Activated T-cell treated with anti-CD3 and anti-CD28 coated beads, Interleukin-2, amount 50 U/mL, for 48 hours (primary cell): ENCODE measurements around the gene APC2.
"Not testable (repeated sequence)": the region's sequence is repeated elsewhere in the genome, so short reads cannot be mapped to it uniquely, and the experiment has no call there.

ENCODE experiments used
- DNase-seq, 2 experiments: peaks; one replicate each; pipeline ENCODE4 v3.0.0-alpha.2; 2020

Gene APC2

DNA sequence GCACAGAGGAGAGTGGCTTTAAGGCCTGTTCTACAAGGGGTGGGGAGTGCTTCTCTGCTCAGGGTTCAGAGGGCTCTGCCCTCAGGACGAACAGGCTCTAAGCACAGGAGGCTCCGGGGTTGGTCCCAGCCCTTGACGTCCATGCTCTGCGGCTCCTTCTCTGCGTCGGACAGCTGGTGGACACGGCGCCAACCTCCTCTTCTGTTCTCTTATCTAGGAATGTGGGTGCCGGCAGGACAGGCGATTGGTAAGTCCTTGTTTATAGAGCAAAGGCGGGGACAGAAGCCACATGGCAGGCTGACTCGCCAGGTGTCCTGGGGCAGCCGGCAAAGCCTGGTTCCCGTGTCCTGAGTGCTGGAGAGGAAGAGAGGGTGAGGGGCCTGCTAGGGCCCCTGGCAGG, 20.2 kb upstream of the APC2 start:
- no peak for DNase-seq

DNA sequence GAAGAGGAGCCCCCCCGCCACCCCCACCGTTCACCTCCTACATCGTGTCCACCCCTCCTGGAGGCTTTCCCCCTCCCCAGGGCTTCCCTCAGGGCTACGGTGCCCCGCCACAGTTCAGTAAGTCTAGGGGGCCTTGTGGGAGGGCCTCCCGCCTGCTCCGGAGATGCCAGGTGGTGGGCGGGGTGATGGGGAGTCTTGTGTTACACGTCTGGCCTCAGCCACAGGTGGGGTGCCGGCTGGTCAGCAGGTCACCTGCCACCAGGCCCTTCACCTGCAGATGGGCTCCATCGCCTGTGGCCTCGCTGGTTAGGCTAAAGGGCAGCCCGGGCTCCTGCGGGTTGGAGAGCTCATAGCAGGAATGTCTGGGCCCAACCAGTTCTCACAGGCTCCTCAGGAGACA, 19.7 kb upstream of the APC2 start:
- no peak for DNase-seq

GRCh38 chr19:1431759-1432506, 18.0 kb upstream of the APC2 start:
- no peak for DNase-seq

- DNase-seq, result no peak
Observed at GRCh38 chr19:1432507-1432887, 17.4 kb upstream of the APC2 start.

- DNase-seq, result no peak
Observed at GRCh38 chr19:1433119-1434039, 16.5 kb upstream of the APC2 start.

GRCh38 chr19:1434040-1434366, 15.9 kb upstream of the APC2 start:
- no peak for DNase-seq

GRCh38 chr19:1434577-1435060, 15.3 kb upstream of the APC2 start:
- DNase-seq, result no peak

DNA sequence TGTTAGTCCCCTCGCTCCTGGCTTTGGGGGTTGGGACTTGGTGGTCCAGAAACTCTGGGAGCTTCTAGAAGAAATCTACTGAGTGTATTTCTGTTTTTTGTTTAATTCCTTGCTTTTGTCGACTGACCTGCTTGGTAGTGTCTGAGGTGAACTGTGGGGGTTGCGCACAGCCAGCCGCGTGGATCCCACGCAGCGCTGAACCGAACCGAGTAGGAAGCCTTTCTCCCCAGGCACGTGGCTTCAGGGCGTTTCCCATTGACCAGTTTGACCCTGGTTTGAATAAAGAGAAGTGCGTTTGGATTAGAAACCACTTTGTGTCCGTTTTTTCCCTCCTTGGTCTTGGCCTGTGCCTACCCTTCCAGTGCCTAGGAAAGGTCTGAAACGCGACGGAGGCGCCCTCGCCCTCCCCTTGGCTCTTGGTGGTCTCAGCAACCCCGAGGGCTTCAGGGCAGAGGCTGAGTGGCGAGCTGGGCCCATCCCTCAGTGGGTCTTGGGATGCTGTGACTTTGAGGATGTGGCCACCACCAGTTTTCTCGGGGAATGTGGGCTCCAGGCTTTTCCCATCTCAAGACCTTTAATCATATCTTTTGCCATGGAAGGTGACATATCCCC, 14.4 kb upstream of the APC2 start:
- no peak for DNase-seq

- no peak for DNase-seq
Observed at GRCh38 chr19:1437609-1438008, 12.3 kb upstream of the APC2 start.

DNA sequence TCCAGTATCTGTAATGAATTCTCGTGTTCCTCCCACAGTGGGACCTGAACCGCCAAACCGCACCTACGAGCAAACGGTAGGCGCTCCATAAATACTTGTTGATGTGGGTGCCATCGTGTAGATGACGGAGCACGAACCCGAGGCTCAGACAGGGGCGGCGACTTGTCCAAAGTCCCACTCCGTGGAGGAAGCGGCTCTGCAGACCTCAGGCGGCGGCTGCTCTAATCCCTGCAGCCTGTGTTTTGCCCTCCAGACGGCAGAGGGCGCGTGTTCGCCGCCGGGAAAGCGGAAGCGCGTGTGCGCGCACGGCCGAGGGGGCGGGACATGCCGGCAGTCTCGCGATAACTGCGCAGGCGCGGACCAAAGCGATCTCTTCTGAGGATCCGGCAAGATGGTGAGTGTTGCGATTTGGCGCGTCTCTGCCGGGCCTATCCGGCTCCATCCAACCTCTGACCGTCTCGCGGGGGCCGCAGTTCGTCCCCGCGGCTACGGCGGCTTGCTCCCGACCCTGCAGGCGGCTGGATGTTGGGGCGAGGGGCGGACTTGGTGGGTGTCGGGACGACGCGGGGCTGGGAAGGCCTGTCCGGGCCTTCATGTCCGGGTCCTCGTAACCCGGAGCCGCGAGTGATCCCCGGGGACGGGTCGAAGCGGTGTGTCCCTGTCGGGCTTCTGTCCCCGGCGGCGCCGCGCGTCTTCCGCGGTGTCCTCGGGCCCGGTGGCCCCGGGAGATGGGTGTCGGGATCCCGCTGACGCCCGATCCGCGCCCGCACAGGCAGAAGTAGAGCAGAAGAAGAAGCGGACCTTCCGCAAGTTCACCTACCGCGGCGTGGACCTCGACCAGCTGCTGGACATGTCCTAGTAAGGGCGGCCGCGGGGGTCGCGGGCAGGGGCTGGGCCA, 11.6 kb upstream of the APC2 start, which contains the start of gene RPS15:
RPS15 (plus strand) TSS at position 362 of the 898 bp plus-strand sequence; CDS start at position 392, 30 bp downstream.
- peak; percentile 95 to 97 for DNase-seq

DNA sequence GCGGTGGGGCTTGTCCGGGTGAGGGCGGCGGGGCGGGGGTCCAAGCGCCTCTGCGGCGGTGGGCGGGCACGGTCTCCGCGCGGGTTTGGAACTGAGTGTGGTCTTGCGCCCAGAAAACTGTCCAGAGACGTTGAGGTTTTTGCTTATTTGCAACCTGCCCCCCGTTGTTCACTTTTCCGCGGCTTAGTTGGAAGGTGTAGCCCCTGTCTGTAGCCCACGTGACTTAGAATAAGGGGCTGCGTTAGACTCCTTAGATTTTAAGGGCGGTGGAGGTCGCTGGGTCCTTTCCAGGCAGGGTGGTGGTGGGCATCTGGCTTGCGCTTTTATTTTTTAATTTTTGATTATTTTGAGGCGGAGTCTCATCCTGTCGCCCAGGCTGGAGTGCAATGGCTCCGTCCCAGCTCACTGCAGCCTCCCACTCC, 11.0 kb upstream of the APC2 start:
- DNase-seq, result no peak

DNA sequence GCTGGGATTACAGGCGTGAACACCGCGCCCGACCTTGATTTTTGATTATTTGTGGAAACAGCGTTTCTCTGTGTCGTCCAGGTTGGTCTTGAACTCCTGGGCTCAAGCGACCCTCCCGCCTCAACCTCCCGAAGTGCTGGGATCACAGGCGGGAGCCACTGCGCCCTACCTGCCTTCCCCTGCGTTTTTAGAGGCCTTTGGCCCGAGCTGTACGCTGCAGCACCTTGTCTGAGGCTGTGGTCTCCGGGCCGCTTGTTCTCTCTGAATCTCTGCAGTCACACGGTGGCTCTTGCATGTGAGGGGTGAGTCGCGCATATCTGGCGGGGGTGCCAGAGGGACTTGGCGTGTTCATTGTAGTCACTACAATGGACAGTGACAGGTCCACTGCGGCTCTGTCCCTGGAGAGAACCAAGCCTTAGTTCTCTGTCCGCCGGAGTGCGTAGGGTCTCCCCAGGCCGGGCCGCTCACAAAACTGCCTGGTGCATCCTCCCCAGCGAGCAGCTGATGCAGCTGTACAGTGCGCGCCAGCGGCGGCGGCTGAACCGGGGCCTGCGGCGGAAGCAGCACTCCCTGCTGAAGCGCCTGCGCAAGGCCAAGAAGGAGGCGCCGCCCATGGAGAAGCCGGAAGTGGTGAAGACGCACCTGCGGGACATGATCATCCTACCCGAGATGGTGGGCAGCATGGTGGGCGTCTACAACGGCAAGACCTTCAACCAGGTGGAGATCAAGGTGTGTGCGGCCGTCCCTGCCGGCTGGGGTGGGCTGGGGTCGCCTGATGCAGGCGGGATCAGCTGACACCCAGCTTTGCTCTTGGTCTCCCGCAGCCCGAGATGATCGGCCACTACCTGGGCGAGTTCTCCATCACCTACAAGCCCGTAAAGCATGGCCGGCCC, 10.2 kb upstream of the APC2 start:
- not testable (repeated sequence) for DNase-seq

GRCh38 chr19:1440418-1440801, 9.5 kb upstream of the APC2 start:
- DNase-seq, result no peak

- no peak for DNase-seq
Observed at GRCh38 chr19:1441022-1441426, 8.9 kb upstream of the APC2 start.

DNA sequence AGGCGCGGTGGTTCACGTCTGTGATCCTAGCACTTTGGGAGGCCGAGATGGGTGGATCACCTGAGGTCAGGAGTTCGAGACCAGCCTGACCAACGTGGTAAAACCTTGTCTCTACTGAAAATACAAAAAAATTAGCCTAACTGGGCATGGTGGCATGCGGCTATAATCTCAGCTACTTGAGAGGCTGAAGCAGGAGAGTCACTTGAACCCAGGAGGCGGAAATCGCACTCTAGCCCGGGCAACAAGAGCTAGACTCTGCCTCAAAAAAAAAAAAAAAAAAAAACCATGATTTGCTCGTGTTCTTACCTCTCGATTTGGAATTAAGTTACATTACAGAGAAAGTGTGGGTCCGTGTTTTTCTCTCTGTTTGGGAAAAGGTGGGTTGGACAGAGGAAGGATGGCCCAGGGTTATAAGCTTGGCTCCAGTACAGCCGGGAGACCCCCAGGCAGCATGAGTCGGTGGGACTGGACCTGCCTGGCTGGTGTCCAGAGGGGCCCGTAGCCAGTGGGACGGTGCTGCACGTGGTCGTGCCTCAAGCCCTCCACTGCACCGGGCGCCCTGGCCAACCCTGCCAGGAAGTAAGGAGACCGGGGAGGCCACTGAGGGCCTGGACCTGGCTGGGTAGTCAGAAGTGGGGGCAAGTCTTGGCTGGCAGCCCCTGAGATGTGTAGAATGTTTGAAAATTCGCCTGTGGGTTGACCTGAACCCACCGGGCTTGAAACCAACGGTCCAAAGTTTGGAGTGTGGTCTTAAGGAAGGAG, 8.1 kb upstream of the APC2 start:
- DNase-seq, result no peak

DNA sequence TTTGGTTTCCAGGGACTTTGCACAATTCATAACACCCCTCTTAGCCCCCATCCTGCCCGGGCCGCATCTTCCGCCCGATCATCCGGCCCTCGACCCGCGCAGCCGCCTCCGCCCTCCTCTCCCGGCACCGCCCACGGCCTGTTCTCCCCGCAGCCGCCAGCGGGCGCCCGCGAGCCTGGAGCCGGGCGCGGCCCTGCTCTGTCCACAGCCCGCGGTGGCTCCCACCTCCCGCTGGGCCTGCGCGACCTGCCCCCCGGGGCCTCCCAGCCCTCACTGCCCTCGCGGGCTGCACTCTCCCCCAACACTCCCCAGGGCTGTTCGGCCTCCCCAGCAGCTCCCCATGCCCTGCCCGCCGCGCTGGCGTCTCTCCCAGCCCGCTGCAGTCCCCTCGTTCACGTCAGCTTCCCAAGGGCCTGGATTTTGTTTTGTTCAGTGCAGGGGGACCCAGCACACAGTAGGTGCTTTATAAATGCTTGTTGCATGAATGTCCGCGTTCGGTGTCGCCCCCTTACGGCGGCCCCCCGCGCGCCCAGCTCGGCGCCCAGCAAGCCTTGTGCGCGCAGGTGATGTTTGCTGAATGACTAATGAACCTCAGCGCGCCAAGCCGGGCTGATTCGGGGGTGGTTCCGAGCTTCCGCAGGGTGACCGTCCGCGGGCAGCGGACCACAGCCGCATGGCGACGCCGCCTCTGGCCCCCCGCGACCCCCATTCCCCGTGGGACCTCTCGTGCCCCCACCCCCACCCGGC, 4.6 kb upstream of the APC2 start:
- peak; percentile 86 to 90 for DNase-seq

DNA sequence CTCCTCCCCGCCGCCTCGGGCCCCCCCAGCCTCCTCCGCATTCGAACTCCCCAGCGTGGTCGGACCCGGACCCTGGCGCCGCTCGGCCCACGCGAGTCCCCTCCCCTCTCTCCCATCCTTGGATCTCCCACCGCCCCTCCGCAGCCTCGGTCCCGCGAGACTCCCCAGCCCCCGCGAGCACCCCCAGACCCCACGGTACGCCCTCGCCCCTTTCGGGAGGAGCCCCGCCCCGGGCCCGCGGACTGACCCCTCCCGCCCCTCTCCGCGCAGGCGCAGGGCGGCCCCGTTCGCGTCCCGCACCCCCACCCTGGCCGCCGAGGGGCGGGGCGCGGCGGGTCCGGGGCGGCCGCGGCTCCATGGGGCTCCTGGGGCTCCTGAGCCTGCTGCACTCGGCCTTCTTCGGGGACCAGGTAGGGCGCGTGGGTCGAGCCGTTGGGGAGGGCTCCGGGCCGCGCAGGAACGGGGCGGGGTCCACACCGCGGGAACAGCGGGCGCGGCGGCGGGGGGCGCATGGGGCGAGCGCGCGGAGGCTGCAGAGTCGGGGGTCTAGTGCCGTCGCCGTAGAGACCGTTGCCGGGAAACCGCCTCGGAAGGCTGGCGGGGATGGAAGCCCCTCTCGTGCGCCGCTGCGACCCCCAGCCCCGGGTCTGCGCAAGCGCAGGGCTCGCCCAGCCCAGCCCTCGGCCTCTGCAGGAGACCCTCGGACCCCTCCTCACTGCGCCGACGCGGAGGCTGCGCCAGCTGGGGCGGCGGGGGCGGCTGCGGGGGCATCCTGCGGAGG, 3.8 kb upstream of the APC2 start:
- DNase-seq, result peak in 1 of 2 experiments; percentile 49

GRCh38 chr19:1446713-1447481, 3.0 kb upstream of the APC2 start:
- DNase-seq, result no peak
